KMS-11 (cell line): ENCODE data around the gene NCS1.

ENCODE experiments used
- H2AFZ ChIP-seq: fragments of 200-600 bp; sonication (generic); 2 replicates; pipeline ENCODE4 v1.6.1; 2016; ENCODE audit warnings: antibody characterized with exemption, mixed run types, low read depth
- H3K27ac ChIP-seq: fragments of 200-600 bp; sonication (generic); 2 replicates; pipeline ENCODE4 v1.6.1; 2016; ENCODE audit warnings: mild to moderate bottlenecking, mixed run types
- H3K27me3 ChIP-seq: fragments of 200-600 bp; sonication (generic); 2 replicates; pipeline ENCODE4 v1.6.1; 2017; ENCODE audit warnings: mild to moderate bottlenecking, low read depth, mixed run types, moderate library complexity; ENCODE audit not compliant: insufficient read depth
- H3K36me3 ChIP-seq: fragments of 200-600 bp; sonication (generic); 2 replicates; pipeline ENCODE4 v1.6.1; 2017; ENCODE audit warnings: mild to moderate bottlenecking, mixed run types; ENCODE audit not compliant: insufficient read depth
- H3K4me1 ChIP-seq: fragments of 200-600 bp; sonication (generic); 2 replicates; pipeline ENCODE4 v1.6.1; 2016; ENCODE audit warnings: mild to moderate bottlenecking, low read depth, mixed run types; ENCODE audit not compliant: poor library complexity, severe bottlenecking
- H3K4me2 ChIP-seq: fragments of 200-600 bp; sonication (generic); 2 replicates; pipeline ENCODE4 v1.7.0; 2016; ENCODE audit warnings: mild to moderate bottlenecking, mixed run types
- H3K4me3 ChIP-seq: fragments of 200-600 bp; sonication (generic); IDR thresholded peaks from 2 replicates; pipeline ENCODE4 v1.6.1; 2017; ENCODE audit warnings: low read depth, low read length, mixed read lengths; ENCODE audit not compliant: insufficient read depth
- H3K79me2 ChIP-seq: fragments of 200-600 bp; sonication (generic); 2 replicates; pipeline ENCODE4 v1.6.1; 2016; ENCODE audit warnings: low read depth, mixed run types; ENCODE audit not compliant: insufficient read depth
- H3K9ac ChIP-seq: fragments of 200-600 bp; sonication (generic); 2 replicates; pipeline ENCODE4 v1.6.1; 2016; ENCODE audit warnings: mild to moderate bottlenecking, mixed run types
- H4K20me1 ChIP-seq: fragments of 200-600 bp; sonication (generic); 2 replicates; pipeline ENCODE4 v1.6.1; 2016; ENCODE audit warnings: mild to moderate bottlenecking, mixed run types; ENCODE audit not compliant: insufficient read depth
- CTCF ChIP-seq: fragments of 200-600 bp; sonication (generic); conservative IDR thresholded peaks from 2 replicates; pipeline ENCODE4 v1.6.1; 2017; ENCODE audit warnings: low read depth, mild to moderate bottlenecking, antibody characterized with exemption, low read length, moderate library complexity, mixed read lengths

NCS1 gene

GRCh38 chr9:130207241-130207992 is 35.2 kb downstream of the NCS1 start:
- H3K9ac ChIP-seq = no peak overlapping the region
- H3K79me2 ChIP-seq = no peaks in the 10 kb centered on the region
- no peak overlapping the region for H3K27ac ChIP-seq
- H4K20me1 ChIP-seq = no peaks in the 10 kb centered on the region
- H3K36me3 ChIP-seq = no peaks in the 10 kb centered on the region
- no peak overlapping the region for H2AFZ ChIP-seq
- no peak for TF ChIP-seq CTCF
- no peak overlapping the region for H3K4me3 ChIP-seq
- no peaks in the 10 kb centered on the region for H3K27me3 ChIP-seq
- no peak overlapping the region for H3K4me2 ChIP-seq
- H3K4me1 ChIP-seq = no peaks in the 10 kb centered on the region

- Histone ChIP-seq H3K4me3 (no peak overlapping the region), H3K4me1 (no peaks in the 10 kb centered on the region), H3K36me3 (no peaks in the 10 kb centered on the region), H3K27me3 (no peaks in the 10 kb centered on the region), H3K4me2 (no peak overlapping the region), H3K27ac (no peak overlapping the region), H3K79me2 (no peaks in the 10 kb centered on the region), H4K20me1 (no peaks in the 10 kb centered on the region), H3K9ac (no peak overlapping the region), H2AFZ (no peak overlapping the region)
- no peak for TF ChIP-seq CTCF
Measured at GRCh38 chr9:130208600-130209347, 36.6 kb downstream of the NCS1 start.

GRCh38 chr9:130209422-130209821 is 37.2 kb downstream of the NCS1 start:
- no peaks in the 10 kb centered on the region for H3K27me3 ChIP-seq
- H4K20me1 ChIP-seq = no peaks in the 10 kb centered on the region
- no peak for TF ChIP-seq CTCF
- no peaks in the 10 kb centered on the region for H3K36me3 ChIP-seq
- H3K79me2 ChIP-seq = no peaks in the 10 kb centered on the region
- no peak overlapping the region for H2AFZ ChIP-seq
- no peak overlapping the region for H3K9ac ChIP-seq
- H3K27ac ChIP-seq = no peak overlapping the region
- H3K4me2 ChIP-seq = no peak overlapping the region
- no peaks in the 10 kb centered on the region for H3K4me1 ChIP-seq
- no peak overlapping the region for H3K4me3 ChIP-seq

GRCh38 chr9:130211548-130212226 is 39.5 kb downstream of the NCS1 start:
- no peak overlapping the region for H3K4me3 ChIP-seq
- no peak for TF ChIP-seq CTCF
- no peak overlapping the region for H3K4me2 ChIP-seq
- no peak overlapping the region for H2AFZ ChIP-seq
- no peaks in the 10 kb centered on the region for H3K4me1 ChIP-seq
- no peaks in the 10 kb centered on the region for H3K27me3 ChIP-seq
- no peak overlapping the region for H3K9ac ChIP-seq
- no peaks in the 10 kb centered on the region for H3K79me2 ChIP-seq
- no peaks in the 10 kb centered on the region for H4K20me1 ChIP-seq
- H3K36me3 ChIP-seq = no peaks in the 10 kb centered on the region
- H3K27ac ChIP-seq = no peak overlapping the region
